Middle frontal gyrus (tissue), 1 donor: ENCODE data around the gene BMPER.

Experiments used
- DNase-seq: peaks from one replicate; pipeline ENCODE4 v3.0.0-alpha.2; 2015; ENCODE audit warnings: low spot score; ENCODE audit errors: extremely low spot score

BMPER gene

GRCh38 chr7:33888166-33888565 is 17.2 kb upstream of the BMPER start:
- no peak for DNase-seq

GRCh38 chr7:33892945-33893344 is 12.4 kb upstream of the BMPER start:
- DNase-seq = no peak

GRCh38 chr7:33893377-33893776 is 12.0 kb upstream of the BMPER start:
- no peak for DNase-seq

- no peak for DNase-seq
Measured at GRCh38 chr7:33895025-33895804, 10.1 kb upstream of the BMPER start.

- no peak for DNase-seq
Measured at GRCh38 chr7:33900501-33900900, 4.8 kb upstream of the BMPER start.

GRCh38 chr7:33901199-33901598 is 4.1 kb upstream of the BMPER start:
- no peak for DNase-seq

- no peak for DNase-seq
Measured at GRCh38 chr7:33901847-33902246, 3.5 kb upstream of the BMPER start.

- DNase-seq = no peak
Measured at GRCh38 chr7:33902746-33903145, 2.6 kb upstream of the BMPER start.

GRCh38 chr7:33903791-33904680 is 1.3 kb upstream of the BMPER start:
- DNase-seq = no peak

- DNase-seq = no peak
Measured at GRCh38 chr7:33904681-33905388, 504 bp upstream of the BMPER start.

- DNase-seq = no peak
Measured at GRCh38 chr7:33906697-33907096, 1.4 kb downstream of the BMPER start.

GRCh38 chr7:33907625-33908024 is 2.3 kb downstream of the BMPER start:
- DNase-seq = no peak

- no peak for DNase-seq
Measured at GRCh38 chr7:33909318-33909717, 4.0 kb downstream of the BMPER start.

- DNase-seq = no peak
Measured at GRCh38 chr7:33909755-33910154, 4.4 kb downstream of the BMPER start.

- no peak for DNase-seq
Measured at GRCh38 chr7:33910756-33911155, 5.4 kb downstream of the BMPER start.

- DNase-seq = no peak
Measured at GRCh38 chr7:33916357-33917081, 11.2 kb downstream of the BMPER start.

- no peak for DNase-seq
Measured at GRCh38 chr7:33917661-33918060, 12.3 kb downstream of the BMPER start.

- DNase-seq = no peak
Measured at GRCh38 chr7:33918438-33919143, 13.3 kb downstream of the BMPER start.

- DNase-seq = no peak
Measured at GRCh38 chr7:33919449-33919848, 14.1 kb downstream of the BMPER start.

- no peak for DNase-seq
Measured at GRCh38 chr7:33921216-33921938, 16.0 kb downstream of the BMPER start.
